ENCODE data around the gene IGF1R.

Gene IGF1R

DNA sequence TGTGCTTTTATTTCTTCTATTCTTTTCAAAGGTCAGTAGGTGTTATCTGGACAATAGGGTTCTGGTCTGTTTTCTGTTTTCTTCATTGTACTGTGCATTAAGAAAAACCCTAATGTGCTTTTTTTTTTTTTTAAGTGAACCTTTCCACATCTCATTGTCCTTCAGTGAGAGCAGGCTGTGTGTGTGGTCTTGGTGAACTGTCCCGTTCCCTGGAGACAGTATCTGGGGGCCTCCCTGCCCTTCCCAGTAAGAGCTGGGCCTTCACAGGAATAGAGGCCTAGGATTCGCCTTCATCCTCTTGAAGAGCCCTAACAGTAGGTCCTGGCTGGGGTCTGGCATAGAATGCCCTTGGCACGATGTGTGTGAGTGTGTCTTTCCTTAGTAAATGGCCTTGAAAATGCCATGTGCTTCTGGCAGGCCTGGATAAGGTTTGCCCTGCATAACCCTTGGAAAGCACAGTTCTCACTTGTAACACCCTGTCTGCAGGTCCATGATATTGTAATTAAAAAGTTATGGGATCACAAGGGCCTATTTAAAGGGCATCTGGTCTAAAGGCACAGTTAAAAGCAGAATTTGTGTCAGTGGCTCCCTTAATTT lies 81.2 kb downstream of the IGF1R start:
- FAIRE-seq, result no peak

DNA sequence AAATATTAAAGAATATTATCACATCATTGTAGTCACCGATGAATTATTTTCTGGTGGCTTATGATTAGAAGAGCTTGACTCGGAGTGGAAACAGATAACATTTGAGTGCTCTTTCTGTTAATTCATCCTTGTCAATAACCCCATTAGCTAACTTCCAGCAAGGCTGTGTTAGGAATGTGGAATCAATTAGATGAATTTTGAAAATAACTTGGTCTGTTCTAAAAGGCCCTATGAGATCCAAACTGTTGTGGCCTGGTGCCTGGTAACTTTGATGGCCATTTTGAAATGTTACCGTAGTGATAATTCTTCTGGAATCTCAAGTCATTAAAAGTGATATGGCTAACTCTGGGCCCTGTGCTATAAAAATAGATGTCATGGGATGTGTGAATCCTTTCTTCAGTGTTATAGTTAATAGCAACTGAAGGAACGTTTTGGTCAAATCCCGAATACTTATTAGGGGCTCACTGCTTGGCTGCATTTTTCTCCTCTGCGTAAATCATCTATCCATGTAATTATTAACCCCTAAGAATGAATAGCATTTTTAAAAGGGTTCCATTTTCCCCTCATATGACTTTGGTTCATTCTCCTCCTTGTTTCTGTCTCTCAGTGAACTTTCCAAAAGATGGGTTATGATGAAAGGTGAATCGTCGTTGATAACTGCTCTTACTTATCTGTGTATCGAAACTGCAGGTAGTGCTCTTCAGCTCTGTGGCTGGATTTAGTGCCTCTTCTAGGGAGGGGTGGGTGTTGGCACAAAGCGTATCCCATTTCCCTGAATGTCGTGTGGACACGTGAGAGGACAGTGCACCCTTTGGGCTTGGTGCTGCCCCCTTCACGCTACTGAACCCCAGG lies 82.7 kb downstream of the IGF1R start:
- no peak for FAIRE-seq

DNA sequence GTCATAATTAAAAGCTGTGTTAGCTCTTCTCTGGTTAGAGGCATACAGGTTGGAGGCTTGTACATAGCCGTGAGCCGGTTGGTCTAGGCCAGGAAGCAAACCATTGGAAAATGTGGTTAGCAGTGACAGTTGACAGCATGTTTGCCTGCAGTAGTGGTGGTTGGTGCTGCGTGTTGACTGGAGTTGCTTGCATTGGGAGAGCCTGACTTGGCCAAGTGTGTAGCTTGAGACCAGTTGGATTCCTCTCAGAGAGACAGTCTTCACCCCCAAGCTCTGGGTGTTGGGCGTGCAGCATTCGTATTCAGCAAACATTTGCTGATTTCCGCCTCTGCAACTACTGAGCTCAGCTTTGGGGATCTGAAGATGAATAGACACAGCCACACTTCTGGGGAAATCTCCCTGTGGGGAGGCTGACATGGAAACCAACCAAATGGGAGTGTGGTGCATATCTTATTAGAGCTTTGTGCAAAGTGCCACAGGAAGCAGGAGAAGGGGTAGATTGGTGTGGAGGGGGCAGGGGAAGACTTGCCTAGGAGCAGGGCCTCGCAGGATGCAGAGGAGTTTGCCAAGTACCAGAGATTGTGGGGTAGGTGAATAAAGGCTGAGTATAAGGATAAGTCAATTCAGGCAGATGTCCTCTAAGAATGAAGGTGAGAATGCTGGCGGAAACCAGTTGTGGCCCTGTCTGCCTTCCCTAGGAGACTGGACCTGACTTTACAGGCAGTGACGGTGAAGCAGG lies 83.5 kb downstream of the IGF1R start:
- FAIRE-seq, result no peak

DNA sequence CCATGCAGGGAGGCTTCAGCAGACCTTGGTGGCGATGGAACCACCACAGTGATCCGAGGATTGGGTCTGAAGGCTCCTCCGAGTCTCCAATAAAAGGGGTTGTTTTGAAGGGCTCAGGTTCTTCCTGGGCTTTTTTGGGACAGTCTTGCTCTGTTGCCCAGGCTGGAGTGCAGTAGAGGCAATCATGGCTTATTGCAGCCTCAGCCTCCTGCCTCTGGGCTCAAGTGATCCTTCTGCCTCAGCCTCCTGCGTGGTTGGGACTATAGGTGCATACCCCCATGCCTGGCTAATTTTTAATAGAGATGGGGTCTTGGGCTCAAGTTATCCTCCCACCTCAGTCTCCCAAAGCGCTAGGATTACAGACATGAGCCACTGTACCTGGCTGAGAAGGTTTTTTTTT lies 84.8 kb downstream of the IGF1R start:
- no peak for FAIRE-seq

DNA sequence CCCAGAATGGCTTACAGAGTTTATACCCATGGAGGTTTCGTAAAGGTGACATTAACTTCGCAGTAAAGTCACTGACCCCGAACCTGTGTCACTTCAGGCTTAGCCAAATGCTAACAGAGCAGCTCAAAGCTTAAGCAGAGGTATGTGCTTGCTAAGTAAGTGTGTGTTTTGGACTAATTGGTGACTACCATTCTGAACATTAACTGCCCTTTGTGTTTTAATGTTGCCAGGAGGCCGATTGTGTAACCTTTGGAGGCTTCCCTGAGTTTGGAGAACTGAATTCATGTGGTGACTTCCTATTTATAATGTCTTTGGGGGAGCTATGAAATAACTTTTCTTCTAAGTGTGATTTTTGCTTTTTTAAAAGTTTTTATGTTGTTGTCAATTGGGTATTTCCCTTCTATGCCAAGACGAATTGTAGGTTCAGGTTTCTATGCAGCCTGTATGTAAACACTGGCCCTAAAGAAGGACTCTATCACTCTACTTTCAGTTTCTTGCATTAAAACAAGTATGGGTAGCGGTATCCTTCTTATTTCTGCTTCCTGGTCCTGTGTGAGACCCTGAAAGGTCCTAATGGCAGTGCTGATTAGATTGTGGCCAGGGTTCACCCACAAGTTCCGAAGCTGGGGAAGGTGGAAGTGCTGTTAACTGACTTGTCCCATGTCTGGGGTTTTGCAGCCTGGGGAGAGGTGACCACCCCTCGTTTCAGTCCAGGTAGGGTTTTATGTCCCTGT lies 86.3 kb downstream of the IGF1R start:
- no peak for FAIRE-seq

DNA sequence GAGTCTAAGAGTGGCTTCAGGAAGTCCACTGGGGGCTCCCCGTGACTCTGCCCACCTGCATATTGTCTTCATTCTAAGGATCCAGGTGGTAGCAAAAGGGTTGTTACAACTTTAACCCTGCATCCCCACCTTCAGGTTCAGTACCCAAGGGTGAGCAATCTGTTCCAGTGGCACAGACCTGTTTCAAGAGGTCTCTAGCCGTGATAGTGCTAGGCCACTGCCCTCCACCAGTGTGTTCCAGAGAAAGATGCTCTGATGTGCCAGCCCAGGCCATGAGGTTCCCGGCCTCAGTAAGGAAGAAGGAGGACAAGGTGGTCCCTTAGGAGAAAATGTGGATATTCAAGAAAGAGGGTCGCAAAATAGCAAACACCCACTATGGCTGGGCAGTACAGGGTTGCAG lies 87.0 kb downstream of the IGF1R start:
- FAIRE-seq, result no peak

DNA sequence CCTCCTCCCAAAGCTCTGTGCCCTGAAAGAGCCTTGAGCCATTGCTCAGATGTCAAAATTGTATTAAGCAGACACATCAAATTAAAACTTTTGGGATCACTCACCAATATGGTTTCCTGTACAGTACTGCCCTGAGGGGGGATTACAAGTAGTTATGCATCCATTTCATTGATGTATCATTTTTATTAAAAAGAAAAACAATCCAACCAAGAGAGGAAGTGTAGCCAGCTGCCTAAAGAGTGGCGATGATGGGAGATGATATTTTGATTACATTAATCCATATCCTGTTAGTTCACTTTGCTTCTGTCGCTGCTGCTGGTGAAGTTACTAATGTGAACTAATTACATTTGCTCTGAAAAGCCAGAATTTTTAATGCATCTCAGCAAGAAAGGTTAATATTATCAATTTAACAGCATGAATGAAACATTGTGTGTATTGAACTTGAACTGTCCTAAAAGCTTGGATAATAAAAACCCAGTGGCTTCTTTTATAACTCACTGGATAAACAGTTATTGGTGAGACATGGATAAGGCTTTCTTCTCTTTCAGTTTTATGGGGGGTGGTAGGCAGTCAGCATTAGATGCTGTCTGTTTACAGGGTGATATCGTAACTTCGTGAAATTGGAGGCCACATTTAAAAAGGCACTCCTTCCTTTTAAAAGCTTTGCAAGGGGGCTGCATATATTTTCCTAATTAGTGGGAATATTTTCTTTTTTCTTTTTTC lies 87.7 kb downstream of the IGF1R start:
- FAIRE-seq, result no peak

DNA sequence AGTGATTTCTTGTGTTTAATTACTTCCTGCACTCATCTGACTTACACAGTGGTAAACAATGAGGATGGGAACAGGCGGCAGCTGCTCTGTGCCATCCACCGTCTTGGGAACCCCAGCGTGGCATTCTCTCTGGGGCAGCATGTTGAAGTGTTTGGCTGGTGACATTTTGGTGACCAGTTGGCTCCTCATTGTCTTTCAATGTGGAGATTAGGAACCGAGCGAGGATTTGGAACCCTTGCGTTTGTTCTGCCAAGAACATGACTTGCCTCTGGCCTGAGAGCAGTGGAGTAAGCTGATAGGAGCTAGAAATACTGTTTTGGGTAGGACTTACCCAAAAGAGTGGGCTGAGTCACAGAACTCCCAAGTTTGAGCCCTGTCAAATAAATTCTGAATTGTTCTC lies 88.8 kb downstream of the IGF1R start:
- no peak for FAIRE-seq

DNA sequence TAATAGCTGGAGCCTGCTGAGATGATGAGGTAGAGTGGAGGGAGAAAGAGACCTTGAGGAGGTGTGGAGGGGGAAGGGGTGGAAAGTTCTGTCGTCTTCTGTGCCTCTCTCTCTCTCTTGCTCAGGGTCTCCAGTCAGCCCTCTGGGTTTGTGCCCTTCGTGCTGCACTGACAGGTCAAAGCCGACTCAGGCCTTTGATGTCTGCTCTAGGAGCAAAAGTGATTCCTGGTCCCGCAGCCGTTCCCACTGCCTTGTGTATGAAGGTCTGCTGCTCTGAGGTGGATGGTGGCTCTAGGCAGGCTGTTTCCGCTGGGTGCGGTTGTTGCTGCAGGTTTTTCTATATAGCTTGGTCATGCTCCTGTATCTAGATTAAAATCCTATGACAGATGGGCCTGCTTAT lies 89.4 kb downstream of the IGF1R start:
- FAIRE-seq, result no peak

DNA sequence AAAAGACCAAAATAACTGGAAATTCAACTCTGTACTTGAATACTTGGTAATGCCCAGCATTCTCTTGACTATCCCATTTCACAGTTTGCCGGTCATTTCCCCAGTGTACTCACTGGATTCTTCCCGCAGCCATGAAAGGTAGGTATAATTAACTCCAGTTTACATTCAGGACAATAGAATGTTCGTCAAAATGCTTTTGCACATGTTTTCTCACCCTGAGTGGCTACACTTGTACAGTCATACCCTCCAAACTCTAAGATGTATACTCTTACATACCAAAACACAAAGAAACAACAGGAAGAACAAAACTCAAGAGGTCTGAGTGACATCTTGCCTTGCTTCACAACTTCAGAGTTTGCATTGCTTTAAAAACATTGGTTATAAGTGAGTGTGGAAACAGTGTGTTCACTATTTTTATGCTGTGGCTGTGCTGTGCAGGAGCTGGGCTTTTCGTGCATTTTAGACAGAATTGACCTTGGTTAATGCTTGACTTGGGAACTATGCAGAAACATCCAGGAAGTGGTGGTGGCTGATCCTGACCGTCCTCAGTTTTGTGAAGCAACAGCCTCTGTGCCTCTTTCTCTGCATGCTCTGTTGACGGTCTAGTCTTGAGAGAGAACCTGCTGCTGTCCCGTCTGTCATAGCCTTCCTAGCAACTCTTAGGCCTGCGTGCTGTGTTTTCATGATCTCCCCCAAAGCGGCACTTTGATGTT lies 90.5 kb downstream of the IGF1R start:
- no peak for FAIRE-seq

DNA sequence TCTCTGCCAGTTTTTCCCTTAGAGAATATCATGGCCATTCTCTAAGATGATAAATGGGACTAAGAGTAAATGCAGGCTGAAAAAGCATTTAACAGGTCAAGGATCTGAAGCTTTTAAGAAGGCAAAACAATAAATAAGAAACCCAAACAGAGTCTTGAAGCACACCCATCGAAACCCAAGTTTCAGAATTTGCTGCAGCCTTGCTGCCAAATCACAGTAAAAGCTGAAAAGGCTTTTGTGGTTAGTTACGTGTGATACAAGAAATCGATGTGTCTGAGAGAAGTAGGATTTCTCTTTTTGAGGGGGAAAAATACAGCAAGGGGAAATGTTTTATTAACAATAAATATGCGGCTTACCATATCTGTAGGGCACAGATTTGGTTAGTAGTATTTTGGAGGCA lies 92.0 kb downstream of the IGF1R start:
- no peak for FAIRE-seq

DNA sequence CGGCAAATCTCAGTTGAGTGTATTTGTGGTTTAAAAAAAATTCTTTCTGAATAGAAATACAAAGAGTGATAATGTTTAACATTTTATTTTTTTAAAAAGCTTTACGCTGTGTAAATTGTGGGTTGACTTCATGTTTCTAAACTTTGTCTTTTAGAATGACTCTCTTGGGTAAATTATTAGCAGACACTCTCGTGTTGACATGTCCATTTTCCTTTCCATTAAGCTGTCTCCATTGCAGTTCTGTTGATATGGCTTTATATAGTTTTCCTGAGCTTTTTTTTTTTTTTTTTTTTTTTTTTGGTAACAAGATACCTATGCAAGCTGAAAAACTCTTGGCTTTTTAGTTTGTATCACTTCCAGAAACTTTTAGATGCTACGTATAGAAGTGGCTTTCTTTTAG lies 92.6 kb downstream of the IGF1R start:
- FAIRE-seq, result no peak

DNA sequence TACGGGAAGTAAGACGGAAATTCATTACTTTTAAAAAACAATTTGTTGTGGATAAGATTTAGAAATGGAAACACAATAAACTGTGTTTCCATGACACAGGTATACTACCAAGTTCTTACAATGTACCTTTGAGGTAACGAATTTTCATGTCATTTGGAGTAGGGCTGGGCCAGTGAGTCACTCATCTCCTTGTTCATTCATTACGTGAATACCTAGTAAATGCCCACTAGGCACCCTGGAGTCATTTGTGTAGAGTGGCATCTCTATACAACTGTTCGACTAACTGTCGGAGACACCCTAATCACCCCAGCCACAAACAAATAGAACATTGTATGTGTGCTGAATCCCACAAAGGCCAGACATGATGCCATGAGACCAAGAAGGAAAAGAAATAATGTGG lies 94.8 kb downstream of the IGF1R start:
- FAIRE-seq, result no peak

DNA sequence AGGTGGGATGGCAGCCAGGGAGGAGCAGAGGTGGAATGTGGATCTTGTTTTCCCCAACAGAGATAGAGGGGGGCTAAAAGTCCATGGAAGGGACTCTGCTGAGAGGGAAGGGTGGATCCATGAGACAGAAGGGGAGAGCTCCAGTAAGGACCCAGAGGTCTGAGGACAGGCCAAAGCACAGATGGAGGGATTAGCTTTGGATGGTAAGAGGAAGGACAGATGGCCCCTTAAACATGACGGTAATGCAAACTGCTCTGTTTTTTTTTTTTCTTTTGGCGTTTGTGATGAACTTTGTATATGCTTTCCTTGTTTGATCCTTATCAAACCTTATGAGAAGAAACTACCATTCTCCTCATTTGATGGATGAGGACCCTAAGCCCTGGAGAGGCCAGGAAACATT lies 96.2 kb downstream of the IGF1R start:
- no peak for FAIRE-seq

DNA sequence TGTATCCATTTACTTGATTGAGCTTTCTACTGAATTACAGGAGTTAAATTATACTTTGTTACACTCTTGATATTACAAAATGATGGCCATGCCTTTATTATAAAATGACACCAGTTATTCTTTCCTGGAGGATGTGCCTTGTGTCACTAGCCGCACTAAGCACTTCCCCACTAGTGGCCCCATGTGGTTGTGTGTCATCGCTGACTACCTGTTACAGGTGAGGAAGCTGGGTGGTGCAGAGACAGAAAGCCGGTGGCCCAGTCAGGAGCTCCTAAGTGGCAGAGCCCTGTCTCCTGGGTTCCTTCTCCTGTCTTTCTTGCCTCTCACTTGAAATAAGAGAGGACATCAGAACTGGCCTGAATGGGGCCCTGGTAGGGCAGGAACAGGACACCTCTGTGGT lies 96.8 kb downstream of the IGF1R start:
- no peak for FAIRE-seq

DNA sequence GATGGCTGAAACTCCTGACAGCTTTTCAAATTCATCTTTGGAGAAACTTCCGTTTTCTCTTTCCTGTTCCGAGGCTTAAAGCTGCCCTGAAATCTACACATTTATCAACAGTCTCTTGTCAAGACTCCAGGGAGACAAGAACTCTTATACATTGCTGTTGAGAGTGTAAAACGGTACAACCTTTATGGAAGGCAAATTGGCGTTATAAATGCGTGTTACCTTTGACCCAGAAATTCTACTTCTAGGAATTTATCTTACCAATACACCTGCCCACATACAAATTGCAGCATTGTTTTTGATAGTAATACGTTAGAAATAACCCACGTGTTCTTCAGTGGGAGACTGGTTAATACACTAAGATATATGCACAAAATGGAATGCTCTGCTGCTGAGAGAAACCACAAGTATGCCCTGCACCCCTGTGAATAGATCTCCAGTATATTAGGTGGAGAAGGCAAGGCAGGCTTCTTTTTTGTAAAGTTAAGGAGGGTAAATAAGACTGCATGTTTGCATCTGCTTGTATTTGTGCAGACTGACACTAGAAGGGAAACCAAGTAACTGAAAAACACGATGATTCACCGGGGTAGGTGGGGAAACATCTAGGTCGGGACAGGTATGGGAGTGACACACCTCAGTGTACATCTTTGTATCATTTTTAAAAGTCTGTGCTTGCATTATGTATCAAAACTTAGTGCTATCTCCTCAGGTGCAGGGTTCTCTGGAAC lies 97.5 kb downstream of the IGF1R start:
- no peak for FAIRE-seq

DNA sequence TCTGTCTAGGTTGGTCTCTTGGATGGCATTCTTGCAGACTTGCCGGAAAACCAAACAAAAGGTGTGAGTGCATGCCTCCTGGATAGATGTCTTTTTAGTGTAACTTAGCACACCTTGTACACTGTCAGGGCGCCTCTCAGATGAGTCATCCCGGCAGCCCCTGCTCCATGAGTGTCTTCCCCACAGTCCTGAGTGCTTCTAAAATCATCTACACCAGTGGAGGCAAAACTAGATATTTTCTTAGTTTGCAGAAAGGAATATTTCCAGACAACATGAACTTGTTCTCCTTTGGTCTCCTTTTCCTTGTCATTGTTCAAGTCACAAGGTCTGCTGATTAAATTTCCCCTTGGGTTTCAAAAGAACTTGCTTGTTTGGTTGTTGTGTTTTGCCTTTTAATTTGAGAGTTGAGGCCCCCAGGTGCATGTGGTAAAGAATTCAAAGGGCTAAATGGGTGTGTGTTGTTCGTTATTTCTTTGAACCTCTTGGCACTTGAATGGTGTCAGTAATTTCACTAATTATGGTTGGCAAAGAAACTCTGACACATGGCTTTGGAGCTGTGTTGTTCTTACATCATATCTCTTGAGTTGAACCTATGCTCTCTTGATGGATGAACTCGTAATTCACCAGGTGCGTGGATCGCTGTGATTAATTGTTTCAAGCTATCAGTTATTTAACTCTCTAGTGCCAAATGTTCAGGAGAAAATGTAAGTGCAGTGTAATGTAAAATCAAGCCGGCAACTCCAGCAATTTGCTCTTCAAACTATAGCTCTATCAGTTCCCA lies 98.2 kb downstream of the IGF1R start:
- FAIRE-seq, result no peak

DNA sequence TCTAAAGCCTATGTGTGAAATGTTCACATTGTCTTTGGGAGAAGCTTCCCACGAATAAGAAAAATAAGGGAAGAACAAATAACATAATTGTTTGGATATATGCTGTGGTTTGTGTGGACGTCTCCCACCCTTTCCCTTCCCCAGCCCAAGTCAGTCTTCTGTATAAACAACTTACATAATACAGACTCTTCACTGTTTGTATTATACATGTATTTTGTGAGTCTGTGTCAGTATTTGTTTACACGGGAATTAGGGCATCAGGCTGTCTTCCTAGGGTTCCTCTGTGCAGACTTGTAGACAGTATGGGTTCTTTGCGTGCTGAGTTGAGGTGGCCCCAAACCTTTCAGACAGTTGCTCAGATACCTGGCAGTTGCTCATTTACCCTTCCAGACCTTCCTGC lies 103.4 kb downstream of the IGF1R start:
- FAIRE-seq, result no peak

DNA sequence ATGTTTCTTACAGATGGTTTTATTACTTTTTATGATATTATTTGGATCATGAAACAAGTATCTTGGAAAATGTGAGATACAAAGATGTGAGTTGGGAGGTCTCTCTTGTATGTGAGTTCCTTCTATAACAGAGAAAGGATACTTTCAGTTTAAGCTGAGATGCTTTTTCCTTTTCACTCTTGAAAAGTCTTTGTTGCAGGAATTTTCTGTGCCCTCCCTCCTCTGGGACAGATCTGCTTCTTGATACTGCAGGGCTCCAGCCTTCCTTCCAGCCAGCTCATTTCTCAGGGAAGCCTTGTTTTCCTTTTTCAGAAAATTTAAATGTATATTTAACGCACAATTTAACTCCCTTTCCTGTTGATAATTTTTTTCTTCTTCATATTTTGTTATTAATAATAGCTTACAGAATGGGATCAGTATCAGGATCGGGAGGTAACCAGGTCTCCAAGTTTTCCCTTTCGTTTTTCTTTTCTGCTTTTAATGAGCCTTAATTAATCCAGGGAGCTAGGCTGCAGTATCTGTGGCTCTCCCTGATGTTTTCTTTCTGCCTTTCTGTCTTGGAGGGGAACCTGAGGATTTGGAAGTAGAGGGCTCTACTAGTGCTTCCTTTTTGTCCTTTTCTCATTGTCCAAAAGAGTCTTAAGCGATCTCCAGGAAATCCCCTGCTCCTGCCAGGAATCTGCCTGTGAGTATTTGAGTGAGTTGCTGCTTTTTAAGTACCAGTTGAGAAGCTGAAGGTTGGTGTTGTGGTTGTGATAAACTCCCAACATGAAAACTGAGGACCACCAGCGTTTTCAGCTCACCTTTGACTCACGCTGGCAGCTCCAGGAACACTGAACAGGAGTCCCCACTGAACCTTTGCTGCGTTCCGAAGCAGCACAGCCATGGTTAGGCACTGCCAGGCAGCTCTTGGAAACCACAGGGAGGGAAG lies 105.7 kb downstream of the IGF1R start:
- FAIRE-seq, result no peak

Measured in TTC549 (cell line).